Adrenal gland (tissue), 5 donors: ENCODE results near the gene CYP17A1.

Experiments used
- CTCF ChIP-seq, 6 experiments: fragments of 450-650 bp in 4 of 6; fragments of 200-600 bp in 2 of 6; sonication (generic) in 1 of 6; IDR thresholded peaks; 1 replicate in 5 of 6; 2 replicates in 1 of 6; pipeline versions ENCODE4 v1.5.1 to v1.8.0; 2016 to 2021; ENCODE audit warnings: antibody characterized with exemption in 6 of 6, mild to moderate bottlenecking in 2 of 6, moderate library complexity in 1 of 6
- POLR2A ChIP-seq, 2 donors: fragments of 450-650 bp; IDR thresholded peaks; one replicate each; pipeline ENCODE4 v1.6.1; 2017; ENCODE audit warnings: antibody characterized with exemption in 2 of 2, mild to moderate bottlenecking in 2 of 2, moderate library complexity in 1 of 2
- donor health status: DM: no; HTN: no; CAD: no.

GRCh38 chr10:102783568-102783967, 53.6 kb downstream of the CYP17A1 start:
- TF ChIP-seq CTCF (IDR thresholded peaks at IDR 0.05) (no peak), POLR2A (IDR thresholded peaks at IDR 0.05) (no peak)
